Mesendoderm (in vitro differentiated cells): Measurements from ENCODE around the gene CSF2RB.

Experiments used
- DNase-seq: peaks from one replicate; pipeline ENCODE4 v3.0.0; 2013
- H2AK5ac ChIP-seq: 2 replicates; pipeline ENCODE4 v1.6.1; 2013; ENCODE audit warnings: low read length, inconsistent platforms
- H2BK120ac ChIP-seq: 2 replicates; pipeline ENCODE4 v1.6.1; 2013; ENCODE audit warnings: low read depth, mild to moderate bottlenecking, low read length, moderate library complexity, mixed read lengths
- H2BK15ac ChIP-seq: replicated peaks from 2 replicates; pipeline ENCODE4 v1.6.1; 2013; ENCODE audit warnings: low read depth, mild to moderate bottlenecking, moderate library complexity
- H2BK5ac ChIP-seq: 2 replicates; pipeline ENCODE4 v1.6.1; 2013; ENCODE audit warnings: low read length, inconsistent platforms
- H3K18ac ChIP-seq: 2 replicates; pipeline ENCODE4 v1.6.1; 2013; ENCODE audit warnings: mild to moderate bottlenecking, low read length, mixed read lengths
- H3K23ac ChIP-seq: one replicate; pipeline ENCODE4 v1.6.1; 2013; ENCODE audit warnings: low read length
- H3K27ac ChIP-seq: 2 replicates; pipeline ENCODE4 v1.5.1; 2013; ENCODE audit warnings: low read depth, mild to moderate bottlenecking, inconsistent platforms, low read length, moderate library complexity
- H3K27me3 ChIP-seq: 2 replicates; pipeline ENCODE4 v1.6.1; 2013; ENCODE audit warnings: low read length, control low read depth, mild to moderate bottlenecking, inconsistent platforms; ENCODE audit not compliant: insufficient read depth, poor library complexity
- H3K36me3 ChIP-seq: 2 replicates; pipeline ENCODE4 v1.6.1; 2013; ENCODE audit warnings: low read length, inconsistent platforms; ENCODE audit not compliant: control insufficient read depth, insufficient read depth
- H3K4ac ChIP-seq: one replicate; pipeline ENCODE4 v1.6.1; 2013; ENCODE audit warnings: low read depth, mild to moderate bottlenecking, low read length, moderate library complexity
- H3K4me1 ChIP-seq: 2 replicates; pipeline ENCODE4 v1.6.1; 2013; ENCODE audit warnings: low read depth, low read length, inconsistent platforms; ENCODE audit not compliant: control insufficient read depth
- H3K4me2 ChIP-seq: 2 replicates; pipeline ENCODE4 v1.6.1; 2013; ENCODE audit warnings: low read length
- H3K4me3 ChIP-seq: 2 replicates; pipeline ENCODE4 v1.5.1; 2013; ENCODE audit warnings: mild to moderate bottlenecking, low read length
- H3K56ac ChIP-seq: one replicate; pipeline ENCODE4 v1.6.1; 2013; ENCODE audit warnings: low read length
- H3K79me1 ChIP-seq: 2 replicates; pipeline ENCODE4 v1.6.1; 2013; ENCODE audit warnings: low read length, inconsistent platforms
- H3K79me2 ChIP-seq: 2 replicates; pipeline ENCODE4 v1.6.1; 2013; ENCODE audit warnings: mild to moderate bottlenecking, low read length; ENCODE audit not compliant: control insufficient read depth, insufficient read depth
- H3K9ac ChIP-seq: 2 replicates; pipeline ENCODE4 v1.6.1; 2013; ENCODE audit warnings: low read length, inconsistent platforms
- H4K5ac ChIP-seq: one replicate; pipeline ENCODE4 v1.6.1; 2013; ENCODE audit warnings: low read length
- H4K8ac ChIP-seq: one replicate; pipeline ENCODE4 v1.6.1; 2013; ENCODE audit warnings: low read depth, mild to moderate bottlenecking, control low read depth, low read length, moderate library complexity
- WGBS: extraction: QIAGEN DNeasy Blood & Tissue Kit; methylation state at CpG from one replicate; pipeline ENCODE4 v1.1.7; 2013; ENCODE audit warnings: low lambda C conversion rate, missing lambda C conversion rate; ENCODE audit not compliant: insufficient coverage; ENCODE audit errors: extremely low coverage; 5-methylcytosine and 5-hydroxymethylcytosine counted together

Gene CSF2RB

GRCh38 chr22:36930041-36930935 is 16.9 kb downstream of the CSF2RB start:
- H3K4me1 ChIP-seq = no peaks in the 10 kb centered on the region
- no peak for DNase-seq
- H2BK120ac ChIP-seq = no peak overlapping the region
- no peak overlapping the region for H3K18ac ChIP-seq
- H3K27me3 ChIP-seq = no peaks in the 10 kb centered on the region
- H3K56ac ChIP-seq = no peak overlapping the region
- H4K5ac ChIP-seq = no peak overlapping the region
- H3K4ac ChIP-seq = no peak overlapping the region
- H3K36me3 ChIP-seq = no peaks in the 10 kb centered on the region
- H3K9ac ChIP-seq = no peak overlapping the region
- H3K79me1 ChIP-seq = no peaks in the 10 kb centered on the region
- H3K4me3 ChIP-seq = no peak overlapping the region
- no CpG with 5 or more reads among the region's 20 CpGs for WGBS
- H3K79me2 ChIP-seq = no peaks in the 10 kb centered on the region
- no peak overlapping the region for H3K4me2 ChIP-seq
- no peak overlapping the region for H2BK15ac ChIP-seq
- no peak overlapping the region for H3K23ac ChIP-seq
- H4K8ac ChIP-seq = no peak overlapping the region
- H2AK5ac ChIP-seq = no peak overlapping the region
- no peak overlapping the region for H2BK5ac ChIP-seq
- H3K27ac ChIP-seq = no peak overlapping the region

- no peak overlapping the region for H3K56ac ChIP-seq
- H3K27ac ChIP-seq = no peak overlapping the region
- no peaks in the 10 kb centered on the region for H3K79me2 ChIP-seq
- H3K4me2 ChIP-seq = no peak overlapping the region
- no peak overlapping the region for H2BK5ac ChIP-seq
- no peaks in the 10 kb centered on the region for H3K4me1 ChIP-seq
- DNase-seq = no peak
- no peak overlapping the region for H2AK5ac ChIP-seq
- no peaks in the 10 kb centered on the region for H3K36me3 ChIP-seq
- H3K23ac ChIP-seq = no peak overlapping the region
- no CpG with 5 or more reads among the region's 2 CpGs for WGBS
- no peaks in the 10 kb centered on the region for H3K27me3 ChIP-seq
- no peaks in the 10 kb centered on the region for H3K79me1 ChIP-seq
- no peak overlapping the region for H3K4me3 ChIP-seq
- no peak overlapping the region for H3K4ac ChIP-seq
- H2BK15ac ChIP-seq = no peak overlapping the region
- no peak overlapping the region for H4K8ac ChIP-seq
- no peak overlapping the region for H3K9ac ChIP-seq
- H4K5ac ChIP-seq = no peak overlapping the region
- H2BK120ac ChIP-seq = no peak overlapping the region
- H3K18ac ChIP-seq = no peak overlapping the region
These were observed 18.0 kb downstream of the CSF2RB start for GRCh38 chr22:36931446-36931845.

- Histone ChIP-seq H2BK120ac (no peak overlapping the region), H3K79me2 (no peaks in the 10 kb centered on the region), H4K8ac (no peak overlapping the region), H3K18ac (no peak overlapping the region), H3K23ac (no peak overlapping the region), H3K4ac (no peak overlapping the region), H4K5ac (no peak overlapping the region), H3K79me1 (no peaks in the 10 kb centered on the region), H3K36me3 (no peaks in the 10 kb centered on the region), H2BK5ac (no peak overlapping the region), H3K4me1 (no peaks in the 10 kb centered on the region), H2AK5ac (no peak overlapping the region), H3K4me2 (no peak overlapping the region), H3K4me3 (no peak overlapping the region), H2BK15ac (no peak overlapping the region), H3K56ac (no peak overlapping the region), H3K9ac (no peak overlapping the region), H3K27ac (no peak overlapping the region), H3K27me3 (no peaks in the 10 kb centered on the region)
- no peak for DNase-seq
- WGBS = no CpG with 5 or more reads among the region's 25 CpGs
These were observed 20.4 kb downstream of the CSF2RB start for GRCh38 chr22:36933629-36934417.

- H3K79me1 ChIP-seq = no peaks in the 10 kb centered on the region
- no peaks in the 10 kb centered on the region for H3K79me2 ChIP-seq
- H3K36me3 ChIP-seq = no peaks in the 10 kb centered on the region
- H3K23ac ChIP-seq = no peak overlapping the region
- no peak overlapping the region for H2BK5ac ChIP-seq
- H3K9ac ChIP-seq = no peak overlapping the region
- H3K4me3 ChIP-seq = no peak overlapping the region
- H3K4me1 ChIP-seq = no peaks in the 10 kb centered on the region
- no peak overlapping the region for H3K56ac ChIP-seq
- no peak overlapping the region for H2BK15ac ChIP-seq
- H2BK120ac ChIP-seq = no peak overlapping the region
- no peaks in the 10 kb centered on the region for H3K27me3 ChIP-seq
- no peak overlapping the region for H2AK5ac ChIP-seq
- WGBS = no CpG with 5 or more reads among the region's 10 CpGs
- no peak overlapping the region for H3K4me2 ChIP-seq
- H4K8ac ChIP-seq = no peak overlapping the region
- DNase-seq = no peak
- H4K5ac ChIP-seq = no peak overlapping the region
- H3K4ac ChIP-seq = no peak overlapping the region
- H3K18ac ChIP-seq = no peak overlapping the region
- no peak overlapping the region for H3K27ac ChIP-seq
These were observed 21.2 kb downstream of the CSF2RB start for GRCh38 chr22:36934418-36935312.

GRCh38 chr22:36935313-36935610 is 21.8 kb downstream of the CSF2RB start:
- WGBS = no CpG with 5 or more reads among the region's 7 CpGs

More at GRCh38 chr22:36935313-36935610, 21.8 kb downstream of the CSF2RB start:
- Histone ChIP-seq H2AK5ac (no peak overlapping the region), H3K79me2 (no peaks in the 10 kb centered on the region), H3K4me3 (no peak overlapping the region), H3K4me1 (no peaks in the 10 kb centered on the region), H2BK5ac (no peak overlapping the region), H3K4me2 (no peak overlapping the region), H3K27me3 (no peaks in the 10 kb centered on the region), H2BK15ac (no peak overlapping the region), H3K27ac (no peak overlapping the region), H3K56ac (no peak overlapping the region), H3K36me3 (no peaks in the 10 kb centered on the region), H2BK120ac (no peak overlapping the region), H4K5ac (no peak overlapping the region), H3K9ac (no peak overlapping the region), H3K79me1 (no peaks in the 10 kb centered on the region), H3K4ac (no peak overlapping the region), H3K18ac (no peak overlapping the region), H3K23ac (no peak overlapping the region), H4K8ac (no peak overlapping the region)
- no peak for DNase-seq
